Suprapubic skin (tissue), 4 donors: ENCODE measurements around the gene SIL1. TPM values are rescaled to one million over a fixed set of nuclear protein-coding genes. Genes with fewer than 3 reads are reported as not detected.
"Not testable (repeated sequence)": the region's sequence is repeated elsewhere in the genome, so short reads cannot be mapped to it uniquely, and the experiment has no call there.

Experiments used
- DNase-seq, 2 donors: peaks; one replicate each; pipeline ENCODE4 v3.0.0-alpha.2; 2019; ENCODE audit warnings: low spot score in 2 of 2
- H3K27ac ChIP-seq: fragments of 200-600 bp; sonication (generic); one replicate; pipeline ENCODE4 v1.5.1; 2019
- H3K27me3 ChIP-seq: fragments of 200-600 bp; sonication (generic); one replicate; pipeline ENCODE4 v1.5.1; 2019
- H3K36me3 ChIP-seq: fragments of 200-600 bp; sonication (generic); one replicate; pipeline ENCODE4 v1.5.1; 2019
- H3K4me1 ChIP-seq: fragments of 200-600 bp; sonication (generic); one replicate; pipeline ENCODE4 v1.5.1; 2019
- H3K4me3 ChIP-seq: fragments of 200-600 bp; sonication (generic); one replicate; pipeline ENCODE4 v1.5.1; 2019; ENCODE audit warnings: mild to moderate bottlenecking
- H3K9me3 ChIP-seq: fragments of 200-600 bp; sonication (generic); one replicate; pipeline ENCODE4 v1.5.1; 2019
- CTCF ChIP-seq, 2 donors: fragments of 200-600 bp in 1 of 2; fragments of 450-650 bp in 1 of 2; sonication (generic) in 1 of 2; IDR thresholded peaks; one replicate each; pipeline ENCODE4 v1.5.1; 2016 to 2019; ENCODE audit warnings: antibody characterized with exemption in 2 of 2, mild to moderate bottlenecking in 1 of 2, moderate library complexity in 1 of 2
- EP300 ChIP-seq: sonication (generic); formaldehyde crosslinking; IDR thresholded peaks from one replicate; pipeline ENCODE4 v1.6.1; 2017; ENCODE audit warnings: antibody characterized with exemption
- POLR2A ChIP-seq, 2 donors: fragments of 450-650 bp; IDR thresholded peaks; one replicate each; pipeline ENCODE4 v1.6.1; 2017; ENCODE audit warnings: antibody characterized with exemption in 2 of 2, mild to moderate bottlenecking in 2 of 2, moderate library complexity in 2 of 2
- POLR2AphosphoS5 ChIP-seq, 3 donors: sonication (generic); formaldehyde crosslinking; IDR thresholded peaks; one replicate each; pipeline ENCODE4 v1.6.1; 2017; ENCODE audit warnings: antibody characterized with exemption in 3 of 3
- WGBS: methylation state at CpG from one replicate; pipeline ENCODE4 v1.1.5; 2018; 5-methylcytosine and 5-hydroxymethylcytosine counted together
- total RNA-seq, 4 donors: library from RNA; depleted of rRNA; stranded (reverse); fragments of >200 nt; gene quantifications; one replicate each; pipeline ENCODE4 v1.1.0, GENCODE V29; 2016

Gene SIL1
- total RNA-seq, 4 donors from 2014 or later: 38.5 to 54.6 (median 41.7) TPM

GRCh38 chr5:139043157-139043905 is 154.8 kb downstream of the SIL1 start:
- WGBS: 82% methylated on average over 4 of the region's 4 CpGs
- DNase-seq: no peak
- TF ChIP-seq POLR2A (IDR thresholded peaks at IDR 0.05) (no peak), EP300 (no peak), CTCF (IDR thresholded peaks at IDR 0.05) (no peak), POLR2AphosphoS5 (IDR thresholded peaks at IDR 0.05) (no peak)
- H3K4me3 ChIP-seq: no peak overlapping the region
- H3K9me3 ChIP-seq: no peaks in the 10 kb centered on the region
- no peaks in the 10 kb centered on the region for H3K36me3 ChIP-seq
- no peaks in the 10 kb centered on the region for H3K4me1 ChIP-seq
- H3K27ac ChIP-seq: no peak overlapping the region
- H3K27me3 ChIP-seq: no peaks in the 10 kb centered on the region

- no peak for TF ChIP-seq POLR2AphosphoS5 (IDR thresholded peaks at IDR 0.05)
- no peak overlapping the region for H3K27ac ChIP-seq
- no peak overlapping the region for H3K4me3 ChIP-seq
- 69% methylated on average over 1 of the region's 1 CpG for WGBS
- H3K36me3 ChIP-seq: no peaks in the 10 kb centered on the region
- no peaks in the 10 kb centered on the region for H3K9me3 ChIP-seq
- DNase-seq: no peak
- no peaks in the 10 kb centered on the region for H3K4me1 ChIP-seq
- H3K27me3 ChIP-seq: no peaks in the 10 kb centered on the region
Measured at GRCh38 chr5:139040081-139040480, 158.1 kb downstream of the SIL1 start.

GRCh38 chr5:139038613-139039305 is 159.4 kb downstream of the SIL1 start:
- Histone ChIP-seq H3K27ac (no peak overlapping the region), H3K4me1 (no peaks in the 10 kb centered on the region), H3K9me3 (no peaks in the 10 kb centered on the region), H3K36me3 (no peaks in the 10 kb centered on the region), H3K4me3 (no peak overlapping the region), H3K27me3 (no peaks in the 10 kb centered on the region)
- 84% methylated on average over 7 of the region's 7 CpGs for WGBS
- no peak for DNase-seq
- TF ChIP-seq POLR2A (IDR thresholded peaks at IDR 0.05) (no peak), POLR2AphosphoS5 (IDR thresholded peaks at IDR 0.05) (no peak), EP300 (no peak), CTCF (IDR thresholded peaks at IDR 0.05) (peak in 1 of 2 donors; percentile 11)

- WGBS: 89% methylated on average over 3 of the region's 3 CpGs
Measured at GRCh38 chr5:139037732-139038131, 160.4 kb downstream of the SIL1 start.

GRCh38 chr5:139036332-139036731 is 161.8 kb downstream of the SIL1 start:
- H3K36me3 ChIP-seq, H3K27me3 ChIP-seq, H3K4me3 ChIP-seq, DNase-seq, H3K4me1 ChIP-seq, H3K9me3 ChIP-seq, H3K27ac ChIP-seq: not testable (repeated sequence)
- WGBS: 84% methylated on average over 3 of the region's 3 CpGs

More at GRCh38 chr5:139037732-139038131, 160.4 kb downstream of the SIL1 start:
- Histone ChIP-seq H3K36me3 (no peaks in the 10 kb centered on the region), H3K4me1 (no peaks in the 10 kb centered on the region), H3K27me3 (no peaks in the 10 kb centered on the region), H3K9me3 (no peaks in the 10 kb centered on the region), H3K27ac (no peak overlapping the region), H3K4me3 (no peak overlapping the region)
- no peak for DNase-seq
- no peak for TF ChIP-seq POLR2A (IDR thresholded peaks at IDR 0.05)
- no peak for TF ChIP-seq POLR2AphosphoS5 (IDR thresholded peaks at IDR 0.05)
- TF ChIP-seq CTCF (IDR thresholded peaks at IDR 0.05): no peak
- TF ChIP-seq EP300: no peak

GRCh38 chr5:139027150-139027549 is 171.0 kb downstream of the SIL1 start:
- no peak overlapping the region for H3K4me3 ChIP-seq
- 84% methylated on average over 2 of the region's 2 CpGs for WGBS
- H3K27ac ChIP-seq: no peak overlapping the region
- no peak for DNase-seq
- no peaks in the 10 kb centered on the region for H3K36me3 ChIP-seq
- TF ChIP-seq POLR2AphosphoS5 (IDR thresholded peaks at IDR 0.05) (no peak), POLR2A (IDR thresholded peaks at IDR 0.05) (no peak), CTCF (IDR thresholded peaks at IDR 0.05) (no peak), EP300 (no peak)
- H3K4me1 ChIP-seq: peaks cover 16% of the 10 kb centered on the region
- no peaks in the 10 kb centered on the region for H3K27me3 ChIP-seq
- no peaks in the 10 kb centered on the region for H3K9me3 ChIP-seq
